Activated CD4-positive, CD25-positive, alpha-beta regulatory T cell (primary cell): Measurements from ENCODE around the gene MUSK.
"Not testable (repeated sequence)": the region's sequence is repeated elsewhere in the genome, so short reads cannot be mapped to it uniquely, and the experiment has no call there.

Experiments used
- DNase-seq, 4 experiments: peaks; one replicate each; lab custom pipeline; 2025; lab: John Stamatoyannopoulos, UW

Gene MUSK

GRCh38 chr9:110810262-110810976, 141.8 kb downstream of the MUSK start:
- no peak for DNase-seq

GRCh38 chr9:110812886-110813285, 144.3 kb downstream of the MUSK start:
- no peak for DNase-seq

DNA sequence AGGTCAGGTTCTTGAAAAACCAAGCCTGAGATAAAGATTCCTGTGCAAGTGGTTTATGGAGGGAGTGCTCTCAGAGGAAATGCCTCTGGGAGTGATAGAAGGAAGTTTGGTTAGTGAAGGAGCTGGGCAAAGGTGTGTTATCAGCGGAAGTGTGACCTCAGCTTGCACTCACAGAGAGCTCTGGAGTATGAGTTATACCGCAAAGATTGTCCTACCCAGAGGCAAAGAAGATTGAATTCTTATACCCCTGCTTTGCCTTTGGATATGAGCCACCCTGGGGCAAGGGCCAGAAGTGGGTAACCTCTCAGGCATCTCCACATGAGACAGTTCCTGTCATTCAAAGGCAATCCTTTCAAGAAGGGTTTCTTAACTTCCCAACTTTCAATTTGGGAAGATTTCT, 145.6 kb downstream of the MUSK start:
- DNase-seq, result no peak

DNA sequence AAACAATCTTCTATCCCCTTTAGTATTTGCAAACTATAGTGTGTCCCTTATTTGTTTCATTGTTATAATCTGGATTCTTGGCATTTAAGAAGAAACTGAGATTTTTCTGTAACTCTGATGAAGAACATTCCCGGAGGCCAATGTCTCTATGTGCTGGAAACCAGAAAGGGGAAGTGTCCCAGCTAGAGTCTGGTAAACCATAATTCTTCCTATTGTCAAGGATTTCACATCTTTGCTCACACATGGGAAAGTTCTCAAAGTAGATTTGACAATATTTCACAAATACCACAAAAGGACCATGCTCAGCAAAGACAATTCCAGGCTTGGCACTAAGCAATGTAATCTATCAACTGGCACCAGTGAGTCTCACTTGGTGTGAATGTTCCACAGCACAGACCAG, 146.8 kb downstream of the MUSK start:
- DNase-seq, result no peak

DNA sequence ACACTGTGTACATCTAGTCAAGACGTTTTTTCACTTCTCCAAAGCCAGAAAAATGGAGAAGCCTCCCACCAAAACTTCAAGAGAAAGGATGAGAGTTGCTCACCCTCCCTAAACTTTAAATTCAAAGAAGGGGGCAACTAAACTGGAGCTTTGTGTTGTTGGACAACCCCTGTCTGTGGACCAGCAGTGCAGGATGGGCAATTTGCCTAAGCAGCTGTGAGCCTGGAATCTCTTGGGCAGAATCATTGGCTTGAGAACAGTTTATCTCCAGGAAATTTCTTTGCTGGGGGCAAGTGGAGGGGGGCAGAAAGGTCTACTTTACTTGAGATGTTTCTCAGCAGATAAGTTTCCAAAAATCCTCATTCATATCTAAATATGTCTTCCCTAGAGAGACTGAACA, 151.8 kb downstream of the MUSK start:
- no peak for DNase-seq

- no peak for DNase-seq
Observed at GRCh38 chr9:110821064-110821463, 152.5 kb downstream of the MUSK start.

DNA sequence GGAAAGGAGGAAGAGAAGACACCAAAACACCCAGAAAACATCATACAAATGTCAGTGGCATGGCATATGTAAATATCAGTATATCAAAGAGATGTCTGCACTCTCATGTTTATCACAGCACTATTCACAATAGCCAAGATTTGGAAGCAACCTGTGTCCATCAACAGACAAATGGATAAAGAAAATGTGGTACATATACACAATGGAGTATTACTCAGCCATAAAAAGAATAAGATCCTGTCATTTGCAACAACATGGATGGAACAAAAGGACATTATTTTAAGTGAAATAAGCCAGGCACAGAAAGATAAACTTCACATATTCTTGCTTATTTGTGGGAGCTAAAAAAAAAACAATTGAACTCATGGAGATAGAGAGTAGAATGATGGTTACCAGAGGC, 156.5 kb downstream of the MUSK start:
- not testable (repeated sequence) for DNase-seq

DNA sequence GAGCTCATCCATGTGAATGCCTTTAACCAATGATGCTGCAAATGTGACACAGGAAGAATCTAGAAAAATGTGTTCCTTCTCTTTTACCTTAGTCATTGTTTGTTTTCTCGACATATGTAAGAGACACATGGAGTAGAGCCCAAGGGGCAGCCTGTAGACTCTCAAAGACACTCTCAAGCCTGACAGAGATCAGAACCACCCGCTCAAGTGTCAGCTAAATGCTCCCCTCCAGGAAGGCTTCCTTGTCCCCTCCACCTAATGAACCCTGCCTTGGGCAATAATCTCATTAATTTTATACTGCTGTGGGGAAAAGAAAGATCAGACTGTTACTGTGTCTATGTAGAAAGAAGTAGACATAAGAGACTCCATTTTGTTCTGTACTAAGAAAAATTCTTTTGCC, 157.4 kb downstream of the MUSK start:
- DNase-seq, result no peak

GRCh38 chr9:110826400-110826799, 157.8 kb downstream of the MUSK start:
- not testable (repeated sequence) for DNase-seq

- DNase-seq, result no peak
Observed at GRCh38 chr9:110828264-110828663, 159.7 kb downstream of the MUSK start.

- DNase-seq, result no peak
Observed at GRCh38 chr9:110830495-110830894, 161.9 kb downstream of the MUSK start.

DNA sequence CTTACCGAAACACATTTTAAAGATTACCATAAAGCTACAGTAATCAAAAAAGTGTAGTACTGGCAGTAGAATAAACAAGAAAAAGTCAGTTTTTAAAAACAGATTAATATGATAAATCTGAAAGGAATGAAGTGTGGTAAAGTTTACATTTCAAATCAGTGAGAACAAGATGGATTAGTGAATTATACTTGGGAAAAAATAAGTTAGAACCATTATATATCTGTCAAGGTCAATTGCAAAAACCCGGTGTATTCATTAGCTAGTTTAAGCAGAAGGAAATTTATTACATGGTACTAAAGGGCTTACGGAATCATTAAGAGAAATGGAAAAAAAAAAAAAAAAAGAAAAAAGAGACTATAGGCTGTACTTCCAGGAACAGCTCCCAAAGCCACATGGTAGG, 164.3 kb downstream of the MUSK start:
- no peak for DNase-seq

DNA sequence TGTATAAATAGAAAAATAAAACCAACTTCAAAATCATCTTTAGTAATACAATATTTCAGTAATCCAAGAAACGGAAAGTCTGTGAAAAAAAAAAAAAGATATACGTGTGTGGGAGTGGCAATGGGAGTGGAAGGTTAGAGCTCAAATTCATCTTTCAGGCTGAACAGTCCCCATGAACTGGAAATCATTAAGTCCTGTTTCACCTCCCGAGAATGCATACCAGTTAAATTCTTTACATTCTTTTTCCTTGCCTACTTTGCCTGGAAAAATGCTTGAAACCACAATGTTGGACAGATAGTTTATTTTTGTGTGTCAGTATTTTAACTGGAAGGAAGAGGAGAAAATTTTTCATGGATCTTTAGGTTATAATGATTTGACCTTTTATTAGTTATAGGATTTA, 166.8 kb downstream of the MUSK start:
- no peak for DNase-seq

DNA sequence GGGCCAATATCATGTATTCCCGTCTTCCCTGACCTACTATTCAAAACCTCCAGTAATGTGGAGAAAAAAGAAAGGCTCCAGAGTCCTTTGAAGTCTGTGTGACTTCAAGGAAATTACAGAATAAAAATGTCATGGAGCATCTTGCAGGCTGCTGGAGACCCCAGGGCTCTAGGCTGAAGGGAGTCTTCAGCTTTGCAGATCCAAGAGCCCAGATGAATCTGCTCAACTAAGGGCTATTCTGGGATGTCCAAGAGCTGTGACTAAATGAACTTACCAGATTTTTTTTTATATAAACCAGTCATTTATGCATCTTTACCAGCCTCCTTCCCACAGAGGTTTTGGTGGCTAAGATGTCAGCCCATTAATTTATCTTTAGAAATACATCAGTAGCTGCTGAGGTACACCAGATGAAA, 167.3 kb downstream of the MUSK start:
- no peak for DNase-seq

DNA sequence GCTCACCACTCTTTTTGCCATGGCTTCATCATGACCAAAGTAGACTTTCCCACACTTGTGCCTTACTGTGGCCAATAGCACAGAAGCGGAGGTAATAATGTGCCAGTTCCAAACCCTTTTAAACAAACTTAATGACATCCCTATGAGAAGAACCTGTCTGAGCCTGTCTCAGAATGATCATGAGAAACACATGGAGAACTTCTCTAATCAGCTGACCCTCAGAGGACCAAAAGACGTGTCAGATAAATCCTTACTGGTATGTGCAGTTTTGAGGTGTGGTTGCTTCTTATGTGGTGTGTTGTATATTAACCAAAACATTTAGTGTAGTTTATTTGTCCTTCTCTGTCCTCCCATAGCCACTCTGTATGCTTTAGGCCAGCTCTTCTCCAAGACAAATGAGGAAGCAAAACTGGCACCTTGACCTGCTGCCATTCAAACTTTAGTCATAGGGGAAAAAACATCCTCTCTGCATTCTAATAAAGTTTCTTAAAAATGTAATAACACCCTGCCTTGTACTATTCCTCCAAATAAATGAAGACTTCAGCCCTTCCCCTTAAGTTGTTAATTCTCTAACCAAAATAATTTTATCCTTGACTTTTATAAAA, 168.9 kb downstream of the MUSK start:
- no peak for DNase-seq

DNA sequence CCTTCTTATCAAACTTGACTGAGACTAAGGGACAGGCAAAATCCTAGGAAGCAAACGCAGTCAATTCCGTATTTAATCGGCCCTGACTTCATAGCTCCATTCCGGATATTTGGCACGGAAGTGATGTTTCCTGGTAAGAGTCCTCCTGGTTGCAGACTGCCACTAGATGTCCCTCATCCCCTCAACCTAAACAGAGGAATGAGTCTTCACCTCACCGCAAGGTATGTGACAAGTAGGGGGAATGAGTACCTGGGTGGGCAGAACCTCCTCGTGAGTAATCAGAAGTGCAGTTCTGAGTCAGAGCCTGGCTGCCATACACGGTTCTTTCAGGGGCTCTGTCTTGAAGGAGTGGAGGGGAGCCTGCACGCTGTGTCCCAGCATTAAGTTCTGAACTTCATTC, 173.6 kb downstream of the MUSK start:
- DNase-seq, result no peak

DNA sequence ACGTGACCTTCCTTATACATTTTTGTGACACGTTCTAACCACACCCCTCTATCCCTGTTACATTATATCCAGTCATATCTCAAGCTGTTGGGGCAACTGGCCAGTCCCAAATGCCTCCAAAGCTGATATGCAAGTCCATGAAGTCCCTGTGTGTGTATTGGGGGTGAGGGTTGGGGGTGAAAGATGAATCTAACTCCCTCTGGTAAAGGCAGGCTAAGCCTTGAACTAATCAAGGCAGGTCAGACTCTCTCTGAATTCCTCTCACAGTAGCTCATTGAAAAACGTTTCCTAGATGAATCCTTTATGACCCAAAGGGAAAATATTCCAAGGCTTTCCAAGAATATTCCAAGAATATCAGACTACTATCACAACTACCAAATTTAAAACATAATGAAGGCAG, 174.4 kb downstream of the MUSK start:
- no peak for DNase-seq

- DNase-seq, result no peak
Observed at GRCh38 chr9:110844121-110844520, 175.5 kb downstream of the MUSK start.

DNA sequence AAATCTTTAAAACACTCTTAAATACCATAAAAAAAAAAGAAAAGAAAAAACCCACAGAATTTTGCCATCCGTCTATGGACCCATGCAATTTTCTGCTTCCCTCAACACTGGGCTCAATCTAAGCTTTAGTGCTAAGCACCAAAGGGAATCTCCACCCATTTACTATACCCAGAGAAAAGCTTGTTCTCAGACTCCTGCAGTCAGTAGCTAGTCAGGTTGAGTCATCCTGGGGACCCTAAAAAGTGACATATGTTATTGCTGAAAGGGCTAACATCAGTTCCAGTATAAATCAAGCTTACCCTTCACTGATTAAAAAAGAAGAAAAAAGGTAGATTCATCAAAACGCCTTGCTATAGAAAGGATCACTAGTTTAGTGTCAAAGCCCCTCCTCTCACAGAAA, 177.6 kb downstream of the MUSK start:
- DNase-seq, result no peak

GRCh38 chr9:110847671-110848070, 179.1 kb downstream of the MUSK start:
- no peak for DNase-seq

DNA sequence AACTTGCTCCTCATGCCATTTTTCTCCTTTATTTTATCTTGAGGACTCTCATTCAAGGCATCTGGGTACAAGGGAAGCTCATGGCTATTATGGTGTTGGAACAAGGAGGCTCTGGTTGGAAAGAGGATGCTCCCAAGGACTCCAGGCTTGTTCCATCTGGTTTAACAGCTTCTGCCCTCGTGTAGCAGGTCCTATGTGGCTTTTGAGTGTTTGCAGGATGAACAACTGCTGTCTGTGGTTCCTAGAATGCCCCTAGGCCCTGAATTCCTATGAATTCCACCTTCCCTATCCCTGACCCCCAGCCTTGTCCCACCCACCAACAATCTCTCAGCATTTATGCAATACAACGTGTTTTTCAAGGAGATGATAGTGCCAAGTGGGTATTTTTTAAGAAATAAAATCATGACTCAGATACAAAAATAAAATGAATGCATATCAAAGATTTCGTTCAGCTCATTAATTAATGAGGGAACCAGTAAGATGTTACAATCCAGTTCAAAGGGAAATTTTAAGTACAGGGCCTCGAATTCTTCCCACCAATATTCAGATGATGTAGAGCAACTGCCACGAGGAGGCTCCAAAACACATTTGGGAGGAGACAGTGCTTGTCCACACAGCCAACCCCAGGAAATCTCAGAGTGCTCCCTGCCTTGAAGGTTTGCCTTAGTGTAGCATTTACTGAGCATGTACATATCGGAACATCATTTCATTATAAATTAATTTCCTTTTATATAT, 182.0 kb downstream of the MUSK start:
- DNase-seq, result no peak
